Activated T-helper 1 cell treated with Interleukin-2 at 50 U/mL for 16 hours (primary cell): ENCODE data around the gene DYNC1I2.
"Not testable (repeated sequence)": the region's sequence is repeated elsewhere in the genome, so short reads cannot be mapped to it uniquely, and the experiment has no call there.

Experiments used
- DNase-seq: peaks from one replicate; pipeline ENCODE4 v3.0.0-alpha.2; 2020; ENCODE audit warnings: low read depth

Gene DYNC1I2

DNA sequence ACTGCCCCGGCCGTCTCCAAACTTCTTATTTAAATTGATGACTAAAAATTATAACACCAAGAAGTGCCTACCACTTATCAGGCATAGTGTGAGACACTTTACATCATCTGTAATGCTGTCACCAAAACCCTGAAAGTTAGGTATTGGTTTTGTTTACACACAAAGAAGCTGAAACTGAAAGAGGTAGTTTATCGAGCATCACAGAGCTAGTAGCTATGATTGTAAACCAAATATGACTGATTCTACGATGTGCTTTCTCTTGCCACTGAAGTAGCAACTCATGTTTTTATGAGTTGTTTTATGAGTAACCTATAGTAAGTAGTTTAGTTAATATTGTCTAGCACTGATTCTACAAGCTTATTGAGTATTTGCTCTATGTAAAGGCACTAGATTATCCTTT is 31.5 kb downstream of the DYNC1I2 start:
- DNase-seq = no peak

DNA sequence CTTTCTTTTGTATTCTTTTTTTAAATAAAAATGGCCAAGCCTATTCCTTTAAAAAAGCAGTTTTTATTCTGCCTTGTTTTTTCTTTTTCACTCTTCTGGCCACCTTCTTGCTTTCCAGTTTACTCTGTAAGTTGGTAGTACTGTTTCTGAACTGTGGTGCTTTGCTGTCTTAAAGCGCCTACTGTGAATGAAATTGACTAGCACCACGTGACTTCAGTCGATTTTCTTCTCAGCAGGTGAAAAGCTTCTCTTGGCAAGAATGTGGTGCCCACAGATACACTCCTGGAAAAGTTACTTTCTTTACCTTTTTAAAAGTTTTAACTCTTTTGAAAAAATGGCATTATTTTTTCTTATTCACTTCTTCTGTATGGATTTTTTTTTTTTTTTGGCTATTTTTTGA is 32.4 kb downstream of the DYNC1I2 start:
- no peak for DNase-seq

DNA sequence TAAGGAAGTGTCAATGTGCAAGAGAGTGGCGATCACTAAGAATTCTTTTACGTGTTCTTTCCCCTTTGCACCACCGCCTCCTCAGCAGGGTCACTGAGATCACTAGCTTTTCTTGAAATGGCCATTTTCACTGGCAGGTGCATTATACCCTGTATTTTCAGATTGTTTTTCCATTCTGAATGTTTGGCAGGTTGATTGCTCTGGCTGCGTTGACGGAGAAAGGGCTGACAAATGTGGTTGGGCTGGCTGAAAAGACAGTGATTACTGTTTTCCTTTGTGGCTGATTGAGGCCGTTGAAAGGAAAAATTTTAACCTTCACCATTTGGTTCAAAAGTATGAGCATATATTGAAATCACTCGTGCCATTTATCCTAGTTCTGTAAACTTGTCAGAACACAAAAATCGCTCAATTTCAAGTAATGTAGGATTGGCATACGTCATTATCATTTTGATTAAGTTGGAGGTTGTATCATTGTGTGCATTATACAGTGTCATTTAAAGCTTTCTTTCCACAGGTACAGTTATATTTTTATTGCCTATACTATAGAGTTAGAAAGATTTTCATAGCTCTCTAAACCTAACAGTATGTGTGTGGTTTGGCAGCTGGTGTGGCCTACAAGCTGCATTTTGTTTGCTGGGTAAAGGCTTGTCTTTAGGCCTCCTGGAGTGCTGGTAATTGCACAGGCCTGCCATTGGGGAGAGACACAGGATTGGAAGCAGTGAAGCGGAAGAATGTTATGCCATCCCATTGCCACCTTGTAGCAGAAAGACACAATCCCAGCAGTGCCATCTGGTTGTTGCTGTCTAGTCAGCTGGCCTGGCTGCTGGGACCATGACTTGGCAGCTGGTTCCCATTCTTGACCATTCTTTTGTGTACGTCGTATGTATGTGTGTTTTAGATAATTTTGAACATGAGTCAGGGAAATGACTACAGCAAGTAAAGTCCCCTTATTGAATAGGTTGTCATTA is 36.7 kb downstream of the DYNC1I2 start:
- DNase-seq = no peak

DNA sequence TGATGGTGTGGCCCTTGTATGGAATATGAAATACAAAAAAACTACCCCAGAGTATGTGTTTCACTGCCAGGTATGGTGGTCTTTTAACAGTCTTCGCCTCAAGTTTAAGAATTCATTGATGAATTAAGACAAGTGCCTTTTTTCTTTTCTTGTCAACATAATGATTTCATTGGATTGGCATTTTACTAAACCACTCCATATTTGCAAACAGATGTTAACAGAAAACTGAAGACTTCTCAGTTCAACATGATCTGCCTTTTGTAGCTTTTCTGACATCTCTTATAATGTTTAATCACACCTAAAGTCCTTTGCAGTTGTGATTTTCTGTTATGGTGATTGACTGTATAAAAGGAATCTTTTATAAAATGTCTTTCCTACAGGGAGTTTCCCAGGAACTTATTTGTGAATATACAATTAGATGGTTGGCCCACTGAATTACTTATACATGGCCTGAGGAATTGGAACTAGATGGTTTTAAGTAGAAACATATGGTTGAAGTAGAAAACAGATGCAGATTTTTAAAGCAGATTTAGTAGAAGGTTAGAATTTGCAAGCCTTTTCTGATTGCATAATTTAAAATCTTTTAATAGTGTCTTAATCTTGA is 39.7 kb downstream of the DYNC1I2 start:
- no peak for DNase-seq

DNA sequence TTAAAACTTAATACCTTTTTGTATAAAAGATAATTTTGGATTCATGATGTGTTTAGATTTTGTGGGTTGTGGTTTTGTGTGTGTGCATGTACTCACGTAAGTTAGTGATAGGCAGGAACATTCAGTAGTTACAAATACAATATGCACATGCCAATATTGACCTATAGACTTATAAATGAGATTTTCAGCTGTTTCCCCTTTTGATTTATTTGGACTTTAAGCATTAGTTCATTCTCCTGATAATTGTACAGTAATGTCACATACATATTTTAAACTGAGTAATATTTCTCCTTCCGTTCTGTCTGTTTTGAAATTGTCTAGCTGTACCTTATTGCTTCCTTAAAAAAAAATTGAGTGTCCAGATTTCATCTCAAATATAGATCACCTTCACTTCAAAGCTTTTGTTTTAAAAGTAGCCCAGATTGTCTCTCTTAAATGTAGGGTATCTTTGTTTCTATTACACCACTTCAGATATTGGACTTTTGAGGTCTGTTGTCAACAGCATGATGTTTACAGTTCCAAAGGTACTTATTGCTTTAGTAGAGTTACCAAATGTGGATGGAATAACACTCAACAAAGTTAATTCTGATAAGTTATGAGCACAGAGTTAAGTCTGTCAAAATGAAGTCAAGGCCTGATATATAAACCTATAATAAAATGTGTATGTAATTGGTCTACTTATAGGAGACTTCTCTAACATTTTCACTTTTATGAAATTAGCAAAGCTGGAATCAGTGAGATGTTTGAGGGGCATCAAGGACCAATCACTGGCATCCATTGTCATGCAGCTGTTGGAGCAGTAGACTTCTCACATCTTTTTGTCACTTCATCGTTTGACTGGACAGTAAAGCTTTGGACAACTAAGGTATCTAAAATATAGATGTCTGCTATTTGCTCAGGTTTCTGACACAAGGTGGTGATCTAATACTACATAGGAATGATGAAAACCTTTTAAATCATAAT is 42.0 kb downstream of the DYNC1I2 start:
- DNase-seq = no peak

DNA sequence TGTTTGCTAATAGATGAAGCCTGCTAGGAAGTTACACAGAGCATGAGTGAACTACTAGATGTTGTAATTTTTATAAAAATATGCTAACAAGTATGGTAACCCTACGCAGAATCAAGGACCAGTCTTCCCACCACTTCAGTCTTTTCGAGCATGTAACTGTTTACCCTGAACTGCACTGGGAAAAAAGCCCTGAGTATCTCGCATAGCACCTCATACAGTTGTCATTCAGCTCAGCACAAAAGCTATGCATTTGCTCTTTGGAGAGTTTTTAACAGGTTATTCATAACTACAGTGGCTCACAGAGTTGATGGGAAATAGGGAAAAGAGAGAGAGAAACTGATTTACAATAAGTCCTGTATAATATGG is 42.7 kb downstream of the DYNC1I2 start:
- DNase-seq = no peak

DNA sequence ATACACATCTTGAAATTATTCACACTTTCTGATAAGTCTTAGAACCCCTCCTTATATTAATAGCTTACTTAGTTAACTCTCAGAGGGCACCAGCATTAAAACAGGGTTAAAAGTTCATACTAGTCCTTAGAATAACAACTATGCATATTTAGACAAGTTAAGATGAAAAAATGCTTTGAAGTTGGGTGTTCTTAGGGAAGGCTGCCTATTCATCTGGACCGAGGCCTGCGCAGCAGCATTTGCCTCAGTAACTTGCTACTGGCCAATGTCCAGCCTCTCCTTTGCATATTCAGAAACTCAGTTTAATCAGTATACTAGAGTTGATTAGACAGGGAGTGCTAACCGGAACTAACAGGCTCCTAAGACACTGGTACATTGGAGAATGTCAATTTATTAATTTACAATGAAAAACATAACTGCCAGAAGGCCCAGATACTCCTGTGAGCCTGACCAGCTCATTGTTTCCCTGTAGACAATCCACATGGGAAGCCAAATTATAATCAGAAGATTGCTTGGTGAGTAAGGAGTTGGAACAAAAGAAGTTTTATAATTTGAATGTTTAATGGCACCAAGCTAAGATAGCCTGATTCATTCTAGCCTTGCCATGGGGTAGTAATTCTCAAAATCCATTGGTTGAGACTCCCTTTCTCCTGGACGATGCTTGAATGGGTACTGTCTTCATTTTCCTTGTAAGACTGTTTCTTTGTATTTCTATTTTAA is 48.9 kb downstream of the DYNC1I2 start:
- DNase-seq = no peak

DNA sequence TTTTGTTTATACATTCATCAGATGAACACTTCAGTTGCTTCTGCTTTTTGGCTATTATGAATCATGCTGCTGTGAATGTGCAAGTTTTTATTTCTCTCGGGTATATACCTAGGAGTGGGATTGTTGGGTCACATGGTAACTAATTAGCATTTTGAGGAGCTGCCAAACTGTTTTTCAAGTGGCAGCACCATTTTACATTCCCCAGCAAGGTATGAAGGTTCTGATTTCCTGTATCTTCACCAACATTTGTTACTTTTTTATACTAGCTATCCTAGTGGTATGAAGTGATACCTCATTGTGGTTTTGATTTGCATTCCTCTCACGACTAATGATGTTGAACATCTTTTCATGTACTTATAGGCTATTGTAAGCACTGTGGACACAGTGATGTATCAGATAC is 53.9 kb downstream of the DYNC1I2 start:
- DNase-seq = no peak

DNA sequence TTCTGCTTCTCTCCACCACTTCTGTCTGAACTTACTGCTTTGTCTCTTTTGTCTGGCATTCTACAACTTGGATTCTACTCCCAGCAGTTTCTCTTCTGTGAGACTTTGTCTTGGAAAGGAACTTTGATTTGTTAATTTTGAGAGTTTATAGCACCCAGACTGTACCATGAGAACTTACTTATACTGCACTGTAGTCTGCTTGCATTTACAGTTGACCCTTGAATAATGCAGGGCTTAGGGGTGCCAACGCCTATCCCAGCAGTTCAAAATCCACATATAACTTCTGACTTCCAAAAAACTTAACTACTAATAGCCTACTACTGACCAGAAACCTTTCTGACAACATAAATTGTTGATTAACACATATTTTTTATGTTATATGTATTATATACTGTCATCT is 55.5 kb downstream of the DYNC1I2 start:
- DNase-seq = no peak

DNA sequence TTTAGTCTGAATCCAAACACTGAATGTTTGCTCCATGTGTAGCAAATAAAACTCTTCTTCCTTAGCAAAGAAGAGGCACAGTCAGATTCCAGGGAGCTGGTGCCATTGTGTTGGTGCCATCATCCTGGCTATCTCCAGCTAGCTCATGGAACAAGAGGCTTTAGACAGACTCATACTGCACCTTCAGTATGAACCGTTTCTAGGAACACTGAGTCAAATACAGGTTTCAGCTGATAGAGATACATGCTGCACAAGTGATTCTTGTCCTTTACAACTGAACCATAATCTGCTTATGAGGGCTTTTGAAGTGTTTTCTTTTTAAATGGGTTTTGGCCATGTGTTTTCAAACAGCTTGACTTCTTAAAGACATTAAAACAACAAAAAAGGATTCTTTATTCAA is 57.9 kb downstream of the DYNC1I2 start:
- no peak for DNase-seq

DNA sequence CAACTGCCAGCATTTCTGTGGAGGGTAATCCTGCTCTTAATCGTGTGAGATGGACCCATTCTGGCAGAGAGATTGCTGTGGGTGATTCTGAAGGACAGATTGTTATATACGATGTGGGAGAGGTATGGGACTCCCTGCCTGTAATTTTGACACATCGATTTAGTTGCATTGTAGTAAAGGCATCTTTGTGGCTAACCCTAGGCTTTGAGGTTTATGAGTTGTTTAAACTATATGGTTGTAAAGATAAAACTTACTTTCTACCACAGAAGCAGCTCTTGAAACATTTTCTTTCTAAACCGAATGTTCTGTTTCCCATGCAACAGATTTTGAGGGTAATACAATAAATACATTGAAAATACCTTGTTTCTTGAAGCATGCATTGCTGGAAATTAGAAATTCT is 58.5 kb downstream of the DYNC1I2 start:
- no peak for DNase-seq

DNA sequence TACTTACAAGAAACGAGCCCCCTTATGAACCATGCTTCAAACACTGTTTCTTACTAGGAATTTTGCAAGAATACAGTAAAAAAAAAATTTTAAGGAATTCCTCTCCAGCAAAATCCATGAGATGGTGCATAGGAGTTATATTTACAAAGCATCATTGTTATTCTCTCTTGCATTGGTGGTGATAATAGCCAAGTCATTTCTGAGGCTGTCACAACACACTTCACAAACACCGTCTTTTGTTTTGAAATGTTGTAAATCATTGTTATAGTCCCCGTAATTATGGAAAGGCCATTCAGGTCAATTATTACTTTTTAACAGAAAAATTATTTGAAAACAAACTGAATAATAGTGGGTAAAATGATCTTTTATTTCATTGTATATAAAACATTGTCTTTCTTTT is 60.1 kb downstream of the DYNC1I2 start:
- no peak for DNase-seq

DNA sequence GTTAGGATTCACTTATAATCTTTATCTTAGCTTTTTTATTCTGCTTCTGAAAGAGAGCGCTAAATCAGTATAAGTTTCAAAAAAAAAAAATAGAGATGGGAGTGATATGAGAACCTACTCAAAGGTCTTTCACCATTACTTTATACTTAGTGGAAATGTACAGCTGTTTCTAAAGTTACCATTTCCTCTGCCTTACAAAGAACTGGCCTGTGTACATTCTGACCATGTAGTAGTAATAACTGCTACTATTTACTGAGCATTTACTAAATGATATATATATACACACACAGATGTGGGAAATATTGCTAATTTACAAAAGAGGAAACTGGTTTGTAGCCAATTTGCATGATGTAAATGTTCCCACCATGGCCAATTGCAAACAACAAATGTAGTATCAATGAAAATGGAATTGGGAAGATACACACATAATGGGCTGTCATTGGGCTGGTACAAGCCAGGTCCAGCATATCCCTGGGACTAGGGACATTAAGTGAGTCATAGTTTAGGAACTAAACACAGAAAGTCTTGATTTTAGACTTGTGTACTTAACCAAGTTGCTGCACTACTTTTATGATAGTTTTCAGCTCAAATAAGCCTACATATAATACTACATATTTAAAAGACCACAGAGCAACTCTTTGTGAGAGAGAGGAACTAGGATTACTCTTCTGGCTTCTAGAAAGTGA is 67.1 kb downstream of the DYNC1I2 start:
- DNase-seq = no peak

DNA sequence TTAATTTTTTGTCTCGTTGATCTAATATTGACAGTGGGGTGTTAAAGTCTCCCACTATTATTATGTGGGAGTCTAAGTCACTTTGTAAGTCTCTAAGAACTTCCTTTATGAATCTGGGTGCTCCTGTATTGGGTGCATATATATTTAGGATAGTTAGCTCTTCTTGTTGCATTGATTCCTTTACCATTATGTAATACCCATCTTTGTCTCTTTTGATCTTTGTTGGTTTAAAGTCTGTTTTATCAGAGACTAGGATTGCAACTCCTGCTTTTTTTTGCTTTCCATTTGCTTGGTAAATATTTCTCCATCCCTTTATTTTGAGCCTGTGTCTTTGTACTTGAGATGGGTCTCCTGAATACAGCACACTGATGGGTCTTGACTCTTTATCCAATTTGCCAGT is 71.5 kb downstream of the DYNC1I2 start:
- not testable (repeated sequence) for DNase-seq

DNA sequence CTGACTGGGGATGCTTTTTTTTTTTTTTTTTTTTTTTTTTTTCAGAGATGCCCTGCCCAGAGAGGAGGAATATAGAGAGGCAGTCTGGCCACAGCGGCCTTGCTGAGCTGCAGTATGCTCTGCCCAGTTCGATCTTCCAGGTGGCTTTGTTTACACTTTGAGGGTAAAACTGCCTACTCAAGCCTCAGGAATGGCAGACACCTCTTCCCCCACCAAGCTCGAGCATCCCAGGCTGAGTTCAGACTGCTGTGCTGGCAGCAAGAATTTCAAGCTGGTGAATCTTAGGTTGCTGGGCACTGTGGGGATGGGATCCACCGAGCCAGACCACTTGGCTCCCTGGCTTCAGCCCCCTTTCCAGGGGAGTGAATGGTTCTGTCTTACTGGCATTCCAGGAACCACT is 73.9 kb downstream of the DYNC1I2 start:
- not testable (repeated sequence) for DNase-seq

DNA sequence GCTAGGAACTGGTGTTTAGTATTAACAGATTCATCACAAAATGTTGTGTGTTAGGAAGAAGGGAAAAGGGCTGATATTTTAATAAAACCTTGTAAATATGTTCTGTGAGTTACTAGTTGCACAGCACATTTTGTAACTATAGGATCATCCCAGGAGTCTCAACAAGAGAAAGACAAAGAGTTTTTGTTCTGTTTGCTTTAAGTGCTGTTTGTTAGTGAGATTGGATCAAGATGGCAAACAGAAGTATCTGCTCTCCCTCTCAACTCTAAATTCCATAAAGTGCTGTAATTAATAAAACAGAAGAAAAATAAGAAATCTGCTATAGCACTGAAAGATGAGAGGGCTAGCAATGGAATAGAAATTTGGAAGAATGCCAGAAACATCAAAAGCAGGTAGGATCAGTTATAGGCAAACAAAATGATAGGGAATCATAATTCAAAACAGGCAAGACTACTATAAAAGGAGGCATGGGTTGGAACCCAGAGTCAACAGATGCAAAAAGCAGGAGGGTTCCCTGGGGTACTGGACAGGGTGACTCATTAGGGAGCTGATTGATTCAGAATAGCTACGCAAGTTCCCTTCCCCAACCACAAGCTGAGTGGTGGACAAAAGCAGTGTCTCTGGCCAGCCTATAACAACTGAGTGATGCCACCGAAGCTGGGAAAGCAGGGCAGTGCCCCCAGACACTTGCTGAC is 75.8 kb downstream of the DYNC1I2 start:
- no peak for DNase-seq

DNA sequence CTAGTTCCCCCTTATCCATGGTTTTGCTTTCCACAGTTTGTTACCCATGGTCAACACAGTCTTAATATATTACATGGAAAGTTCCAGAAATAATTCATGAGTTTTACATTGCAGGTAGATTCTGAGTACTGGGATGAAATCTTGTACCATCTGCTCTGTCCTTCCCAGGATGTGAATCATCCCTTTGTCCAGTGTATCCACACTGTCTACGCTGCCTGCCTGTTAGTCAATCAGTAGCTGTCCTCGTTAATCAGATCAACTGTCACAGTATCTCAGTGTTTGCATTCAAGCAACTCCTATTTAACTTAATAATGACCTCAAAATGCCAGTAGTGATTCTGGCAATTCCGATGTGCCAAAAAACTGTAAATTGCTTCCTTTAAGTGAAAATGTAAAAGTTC is 76.3 kb downstream of the DYNC1I2 start:
- no peak for DNase-seq

DNA sequence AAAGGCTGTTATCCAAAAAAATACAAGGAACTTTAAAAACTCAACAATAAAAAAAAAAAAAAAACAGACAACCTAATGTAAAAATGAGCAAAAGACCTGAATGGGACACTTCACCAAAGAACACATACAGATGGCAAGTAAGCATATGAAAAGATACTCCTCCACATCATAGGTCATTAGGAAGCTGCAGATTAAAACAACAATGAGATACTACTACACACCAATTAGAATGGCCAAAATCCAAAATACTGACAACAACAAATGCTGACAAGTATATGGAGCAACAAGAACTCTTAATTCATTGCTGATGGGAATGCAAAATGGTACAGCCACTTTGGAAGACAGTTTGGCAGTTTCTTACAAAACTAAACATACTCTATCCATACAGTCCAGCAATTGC is 84.2 kb downstream of the DYNC1I2 start:
- DNase-seq = no peak

DNA sequence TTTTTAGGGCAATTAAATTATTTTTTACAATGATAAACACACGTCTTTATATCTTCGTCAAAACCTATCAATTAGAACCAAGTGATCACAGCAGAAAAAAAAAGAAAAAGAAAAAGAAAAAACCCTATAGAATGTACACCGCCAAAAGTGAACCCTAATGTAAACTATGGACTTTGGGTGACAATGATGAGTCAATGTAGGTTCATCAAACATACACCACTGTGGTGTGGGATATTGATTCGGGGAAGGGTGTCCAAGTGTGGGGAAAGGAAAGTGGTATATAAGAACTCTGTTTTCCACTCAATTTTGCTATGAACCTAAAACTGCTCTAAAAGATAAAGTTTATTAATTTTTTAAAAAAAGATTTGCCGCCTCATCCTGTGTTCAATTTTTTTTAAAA is 85.1 kb downstream of the DYNC1I2 start:
- no peak for DNase-seq

DNA sequence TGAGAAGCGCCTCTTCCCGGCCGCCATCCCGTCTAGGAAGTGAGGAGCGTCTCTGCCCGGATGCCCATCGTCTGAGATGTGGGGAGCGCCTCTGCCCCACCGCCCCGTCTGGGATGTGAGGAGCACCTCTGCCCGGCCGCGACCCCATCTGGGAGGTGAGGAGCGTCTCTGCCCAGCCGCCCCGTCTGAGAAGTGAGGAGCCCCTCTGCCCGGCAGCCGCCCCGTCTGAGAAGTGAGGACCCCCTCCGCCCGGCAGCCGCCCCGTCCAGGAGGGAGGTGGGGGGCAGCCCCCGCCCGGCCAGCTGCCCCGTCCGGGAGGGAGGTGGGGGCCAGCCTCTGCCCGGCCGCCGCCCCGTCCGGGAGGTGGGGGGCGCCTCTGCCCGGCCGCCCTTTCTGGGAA is 87.3 kb downstream of the DYNC1I2 start:
- DNase-seq = not testable (repeated sequence)

DNA sequence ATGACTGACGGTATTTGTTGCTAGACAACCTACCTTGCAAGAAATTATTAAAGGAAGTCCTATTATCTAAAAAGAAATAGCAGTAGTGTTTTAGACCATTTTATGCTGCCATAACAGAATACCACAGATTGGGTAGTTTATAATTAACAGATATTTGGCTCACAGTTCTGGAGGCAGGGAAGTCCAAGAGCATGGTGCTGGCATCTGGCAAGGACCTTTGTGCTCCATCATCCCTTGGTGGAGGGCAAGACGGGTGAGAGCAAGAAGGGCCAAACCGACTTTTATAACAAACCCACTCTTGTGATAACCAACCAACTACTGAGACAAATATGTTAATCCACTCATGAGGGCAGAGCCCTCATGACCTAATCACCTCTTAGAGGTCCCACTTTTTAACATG is 91.2 kb downstream of the DYNC1I2 start:
- DNase-seq = no peak
